CD4-positive, alpha-beta T cell treated with Interleukin-17A for 1 hour (primary cell): ENCODE results near the gene CUL1.
A peak's percentile ranks its signal among the peaks of the same experiment; 100 is the strongest.

Experiments
- DNase-seq: peaks from one replicate; pipeline ENCODE4 v3.0.0-alpha.2; 2020

CUL1 gene

DNA sequence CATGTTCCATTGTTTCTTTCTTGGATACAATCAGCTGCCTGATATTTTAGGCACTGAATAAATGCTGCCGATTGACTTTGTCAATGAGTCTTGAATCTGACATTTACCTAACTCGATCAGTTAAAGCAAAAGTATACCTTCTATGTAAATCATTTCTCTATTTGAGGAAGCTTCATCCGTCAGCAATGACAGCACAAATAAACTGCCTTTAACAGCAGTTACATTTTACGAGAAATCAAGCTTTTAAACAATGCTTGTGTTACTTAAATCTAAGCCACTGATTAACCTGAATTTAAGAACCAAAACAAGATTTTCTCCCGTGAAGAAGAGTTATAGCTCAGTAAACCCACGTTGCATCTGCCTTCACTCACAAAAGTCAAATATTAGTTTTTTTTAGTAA, 71.3 kb downstream of the CUL1 start:
- no peak for DNase-seq

DNA sequence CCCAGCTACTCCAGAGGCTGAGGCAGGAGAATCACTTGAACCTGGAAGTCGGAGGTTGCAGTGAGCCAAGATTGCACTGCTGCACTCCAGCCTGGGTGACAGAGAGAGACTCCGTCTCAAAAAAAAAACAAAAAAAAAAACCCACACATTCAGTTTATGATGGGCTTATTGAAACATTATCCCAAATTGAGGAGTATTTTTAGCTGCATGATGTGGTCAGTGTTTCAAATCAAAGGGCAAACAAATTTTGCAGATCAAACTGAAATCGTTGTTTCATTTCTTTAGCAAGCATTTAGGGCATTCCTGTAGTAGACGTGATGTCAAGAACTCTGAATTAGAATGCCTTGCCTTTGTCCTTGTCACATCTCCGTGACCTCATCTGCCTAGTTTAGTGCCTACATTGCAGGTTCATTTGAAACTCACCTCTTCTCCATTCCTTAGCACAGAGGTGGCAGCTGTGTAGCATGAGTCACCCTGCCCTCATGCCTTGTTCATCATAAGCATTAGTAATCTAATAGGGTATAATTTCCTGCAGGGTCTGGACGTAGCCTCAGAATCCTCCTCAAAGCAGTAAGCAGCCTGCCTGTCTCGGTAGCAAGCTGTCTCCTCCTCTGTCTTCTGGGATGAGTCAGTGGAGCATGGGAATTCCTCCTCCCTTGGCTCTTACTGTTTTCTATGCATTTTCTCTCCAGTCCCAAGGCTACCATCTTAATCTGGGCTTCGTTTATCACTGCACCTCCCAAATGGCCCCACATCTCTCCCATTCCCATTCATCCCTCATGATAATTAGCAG, 73.8 kb downstream of the CUL1 start:
- DNase-seq = no peak

DNA sequence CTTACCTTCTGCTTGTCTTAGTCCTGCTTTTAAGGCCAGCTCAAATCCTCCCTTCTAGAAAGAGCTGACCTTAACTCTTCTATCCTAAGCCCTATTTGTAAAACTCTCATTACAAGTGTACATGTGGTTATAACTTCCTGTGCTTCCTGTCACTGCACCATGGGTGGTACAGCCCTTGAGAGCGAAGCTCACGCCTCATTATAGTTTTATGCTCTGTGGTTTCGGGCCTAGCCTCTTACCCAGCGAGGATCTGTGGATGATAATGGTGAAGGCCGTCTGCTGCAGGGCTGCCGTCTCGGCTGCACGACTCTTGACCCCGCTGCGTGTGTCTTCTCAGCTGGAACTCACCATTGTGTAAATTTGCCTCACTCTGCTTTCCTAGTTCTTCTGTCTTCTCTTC, 74.6 kb downstream of the CUL1 start:
- DNase-seq = peak; percentile 63

DNA sequence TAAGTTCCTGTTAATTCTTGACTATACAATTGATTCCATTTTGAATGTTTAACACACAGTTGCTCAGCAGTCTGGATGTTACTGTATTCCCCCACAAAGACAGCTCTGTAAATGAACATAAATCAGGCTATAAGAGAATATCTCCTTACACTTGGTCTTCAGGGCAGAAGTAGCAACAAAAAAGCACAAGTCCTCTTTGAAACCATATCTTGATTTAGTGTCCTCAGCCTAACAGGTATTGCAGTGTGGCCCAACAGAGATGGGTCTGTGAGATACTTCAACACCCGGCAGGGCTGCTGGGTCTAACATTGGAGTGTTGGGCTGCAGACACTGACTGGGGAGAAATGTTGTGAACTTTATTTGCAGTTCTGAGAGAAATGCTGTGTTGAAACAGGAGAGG, 75.8 kb downstream of the CUL1 start:
- no peak for DNase-seq

- no peak for DNase-seq
Measured at GRCh38 chr7:148782757-148783456, 84.2 kb downstream of the CUL1 start.

- DNase-seq = no peak
Measured at GRCh38 chr7:148783801-148784527, 85.3 kb downstream of the CUL1 start.

- DNase-seq = no peak
Measured at GRCh38 chr7:148787571-148788295, 89.0 kb downstream of the CUL1 start.

DNA sequence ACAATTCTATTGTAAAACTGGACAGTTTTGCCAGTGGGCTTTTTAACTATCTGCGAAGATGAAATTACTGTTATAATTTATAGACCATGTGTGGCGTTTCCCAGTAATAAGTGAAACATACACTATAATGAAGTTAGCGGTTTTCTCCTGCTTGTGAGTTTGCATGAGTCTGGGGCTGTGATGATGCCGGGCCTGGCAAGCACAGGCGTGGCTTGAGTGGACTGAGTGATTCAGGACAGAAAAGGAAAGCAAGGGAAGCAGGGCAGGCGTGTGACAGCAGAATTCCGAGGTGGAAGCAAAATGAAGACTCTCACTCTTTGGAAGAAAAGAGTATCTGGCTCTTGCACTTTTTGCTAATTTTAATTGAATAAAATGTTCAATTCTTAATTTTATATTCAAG, 90.5 kb downstream of the CUL1 start:
- DNase-seq = no peak

DNA sequence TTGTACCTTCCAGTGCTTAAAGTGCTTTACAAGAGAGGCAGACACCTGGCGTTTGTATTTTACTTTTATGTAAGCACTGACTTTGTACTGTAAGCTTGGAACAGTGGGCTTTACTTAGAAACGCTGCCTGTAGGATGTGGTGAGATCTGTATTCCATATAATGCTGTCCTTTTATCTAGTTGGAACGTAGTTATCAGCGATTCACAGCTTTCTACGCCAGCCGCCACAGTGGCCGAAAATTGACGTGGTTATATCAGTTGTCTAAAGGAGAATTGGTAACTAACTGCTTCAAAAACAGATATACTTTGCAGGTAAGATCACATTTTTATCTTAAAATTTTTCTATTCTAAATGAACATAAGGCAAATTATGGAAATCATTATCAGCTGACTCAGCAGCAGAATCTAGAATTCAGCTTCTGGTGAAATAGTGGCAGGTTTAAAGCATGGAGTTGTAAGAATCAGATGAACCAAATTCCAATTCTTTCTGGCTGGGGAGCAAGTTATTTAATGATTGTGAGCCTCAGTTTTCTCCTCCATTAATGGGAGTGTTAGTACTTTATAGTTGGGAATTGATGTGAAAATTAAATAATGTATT, 91.5 kb downstream of the CUL1 start:
- DNase-seq = no peak

DNA sequence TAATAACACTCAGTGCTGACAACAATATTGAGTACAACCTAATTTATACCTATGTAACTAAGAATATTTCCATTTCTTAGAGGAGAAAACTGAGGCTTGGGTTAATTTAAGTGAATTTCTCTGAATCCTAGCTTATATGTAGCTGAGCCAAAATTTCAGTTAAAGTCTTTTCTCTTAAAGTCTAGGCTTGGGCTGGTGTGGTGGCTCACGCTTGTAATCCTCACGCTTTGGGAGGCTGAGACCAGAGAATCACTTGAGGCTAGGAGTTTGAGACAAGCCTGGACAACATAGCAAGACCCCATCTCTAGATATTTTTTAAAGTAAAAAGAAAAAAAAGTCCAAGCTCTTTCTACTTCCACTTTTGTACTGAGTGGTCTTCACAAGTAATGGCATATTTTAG, 92.1 kb downstream of the CUL1 start:
- no peak for DNase-seq

DNA sequence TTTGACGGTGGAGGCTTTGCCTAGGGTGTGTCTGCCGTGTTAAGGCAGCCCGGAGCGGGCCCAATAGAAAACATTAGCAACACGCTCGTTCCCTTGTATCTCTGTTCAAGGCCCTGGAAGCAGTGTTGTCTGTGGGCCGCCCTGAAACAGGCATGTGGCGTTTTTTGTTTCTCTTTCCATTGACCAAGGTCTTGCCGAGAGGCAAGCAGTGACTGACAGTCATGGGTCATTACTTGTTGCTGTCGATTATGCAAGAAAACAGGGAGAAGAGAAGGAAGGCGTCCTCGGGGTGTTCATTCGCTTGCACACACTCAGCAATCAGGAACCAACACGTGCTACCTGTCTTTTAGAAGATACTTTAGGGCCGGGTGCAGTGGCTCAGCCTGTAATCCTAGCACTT, 92.8 kb downstream of the CUL1 start:
- DNase-seq = no peak

- DNase-seq = no peak
Measured at GRCh38 chr7:148793590-148793989, 94.9 kb downstream of the CUL1 start.

DNA sequence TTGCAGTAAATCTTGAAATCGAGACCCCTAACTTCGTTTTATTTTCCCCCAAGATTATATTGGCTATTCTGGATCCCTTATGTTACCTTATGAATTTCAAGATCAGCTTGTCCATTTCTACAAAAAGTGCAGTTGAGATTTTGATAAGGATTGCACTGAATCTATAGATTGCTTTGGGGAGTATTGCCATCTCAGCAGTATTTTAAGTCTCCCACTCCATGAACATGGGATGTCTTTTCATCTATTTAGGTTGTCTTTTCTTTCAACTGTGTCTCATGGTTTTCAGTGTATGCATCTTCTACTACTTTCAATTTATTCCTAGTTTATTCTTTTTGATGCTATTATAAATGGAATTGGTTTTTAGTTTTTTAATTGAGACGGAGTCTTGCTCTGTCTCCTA, 95.8 kb downstream of the CUL1 start:
- no peak for DNase-seq

DNA sequence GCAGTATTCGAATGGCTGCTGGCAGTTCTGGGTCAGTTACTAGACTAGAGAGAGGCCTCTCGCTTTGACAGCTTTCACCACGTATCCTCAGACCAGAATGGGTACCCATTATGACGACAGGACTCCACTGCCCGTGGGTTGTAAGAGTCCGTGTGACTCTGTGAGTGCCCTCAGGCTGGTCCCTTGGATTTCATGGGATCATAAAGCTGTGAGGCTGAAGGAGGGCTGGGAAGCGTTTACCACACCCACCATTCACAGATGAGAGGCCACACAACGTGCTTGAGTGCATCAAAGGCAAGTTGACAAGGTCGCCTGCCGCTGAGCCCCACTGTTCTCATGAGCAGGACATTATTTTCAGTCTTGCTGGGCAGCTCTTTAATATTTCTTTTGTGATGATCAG, 98.1 kb downstream of the CUL1 start:
- DNase-seq = no peak

GRCh38 chr7:148799893-148800555, 101.3 kb downstream of the CUL1 start:
- DNase-seq = no peak

- DNase-seq = no peak
Measured at GRCh38 chr7:148800677-148801076, 102.0 kb downstream of the CUL1 start.

GRCh38 chr7:148802101-148802493, 103.4 kb downstream of the CUL1 start:
- no peak for DNase-seq

DNA sequence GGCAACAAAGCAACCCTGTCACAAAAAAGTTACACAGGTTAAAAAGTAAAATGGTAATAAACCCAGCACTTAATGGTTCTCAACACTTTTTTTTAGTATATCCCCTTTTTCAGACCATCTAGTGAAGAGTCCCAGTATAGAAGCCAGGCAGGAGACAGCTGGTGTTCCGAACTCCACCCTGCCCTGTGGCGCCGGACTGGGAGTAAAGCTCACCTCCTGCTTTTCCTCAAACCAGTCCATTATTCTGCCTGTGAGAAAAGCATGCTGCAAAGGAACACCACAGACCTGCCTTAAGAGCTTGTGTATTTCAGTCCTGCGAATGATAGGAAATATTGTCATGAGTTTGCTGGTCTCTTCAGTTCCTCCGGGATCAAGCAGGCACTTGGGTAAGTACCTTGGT, 104.4 kb downstream of the CUL1 start:
- no peak for DNase-seq

DNA sequence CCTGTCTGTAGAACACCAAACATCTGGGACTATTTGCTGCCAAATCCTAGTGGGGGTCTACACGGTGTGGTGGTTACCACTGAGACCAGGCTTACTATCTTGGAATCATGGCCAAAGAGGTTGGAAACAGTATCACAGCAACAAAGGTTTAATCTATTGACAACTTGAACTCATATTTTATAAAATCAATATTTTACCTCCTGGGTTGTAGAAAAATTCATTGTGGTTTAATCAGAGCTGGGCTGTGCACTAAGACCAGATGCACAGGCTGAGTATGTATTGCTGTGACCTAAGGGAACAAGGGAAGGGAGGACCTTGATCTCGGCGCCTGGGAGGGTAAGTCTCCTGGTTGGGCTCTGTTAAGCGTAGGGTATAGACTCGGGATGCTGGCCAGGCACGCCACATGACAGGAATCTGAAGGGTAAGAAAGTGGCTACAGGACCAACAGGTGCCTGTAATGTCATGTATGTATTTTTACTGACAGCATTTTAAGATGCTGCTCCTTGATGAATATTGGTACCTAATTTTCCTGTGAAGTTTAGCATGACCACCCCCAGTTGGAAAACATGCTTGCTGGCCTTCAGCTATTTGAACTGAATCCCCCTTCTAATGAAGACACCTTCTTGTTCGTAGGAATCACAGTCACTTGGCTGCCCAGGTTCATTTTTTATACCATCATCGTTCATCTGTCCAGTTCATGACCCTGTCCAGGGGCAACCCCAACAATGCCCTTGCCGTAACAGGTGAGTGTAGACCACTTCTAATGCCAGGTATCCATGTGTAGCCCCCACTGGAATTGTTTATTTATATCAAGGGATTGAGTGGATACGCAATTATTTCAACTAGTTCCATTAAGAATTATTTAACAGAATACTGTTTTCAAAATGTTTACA, 105.9 kb downstream of the CUL1 start:
- DNase-seq = no peak

DNA sequence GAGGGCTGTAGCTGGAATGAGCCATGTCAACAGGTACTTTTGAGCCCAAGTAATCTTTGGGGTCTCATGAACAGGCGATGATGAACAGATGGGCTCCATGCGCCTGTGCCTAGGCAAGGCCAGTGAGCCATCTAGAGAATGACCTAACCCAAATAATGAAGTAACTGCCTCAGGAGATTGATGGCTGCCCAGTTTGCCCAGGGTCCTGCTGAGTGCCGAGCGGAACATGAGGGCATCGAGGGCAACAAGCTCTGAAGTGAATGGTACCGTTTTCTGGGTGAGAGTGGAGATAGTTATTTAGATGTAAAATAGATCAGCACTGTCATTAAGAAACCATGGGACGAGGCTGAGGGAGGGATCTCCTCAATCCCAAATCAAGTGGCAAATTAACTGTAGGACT, 107.5 kb downstream of the CUL1 start:
- DNase-seq = no peak

DNA sequence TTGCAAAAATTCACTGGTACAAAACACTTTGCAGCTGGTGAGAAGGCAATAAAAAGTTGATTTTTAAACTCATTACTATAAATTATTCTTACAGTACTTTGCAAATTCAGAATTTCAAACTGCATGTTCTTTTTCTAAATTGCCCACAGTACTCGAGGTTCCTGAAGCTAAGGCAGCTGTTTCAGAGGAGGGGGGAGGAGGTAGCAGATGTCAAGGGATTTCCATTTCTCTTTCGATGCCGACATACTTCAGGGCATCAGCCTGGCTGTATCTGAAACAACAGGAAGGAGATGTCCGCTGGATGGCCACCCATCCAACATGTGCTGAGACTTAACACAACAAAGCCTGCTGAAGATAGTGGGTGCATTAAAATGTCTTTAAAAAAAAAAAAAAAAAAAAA, 108.7 kb downstream of the CUL1 start:
- no peak for DNase-seq
